ENCODE data around the gene RFNG. TPM values are rescaled to one million over a fixed set of nuclear protein-coding genes. Genes with fewer than 3 reads are reported as not detected.

Gene RFNG
- total and polyA plus RNA-seq, 2 of the 13 experiments (the other 11 are each of a cell fraction or from before 2014, with no cell fraction given) = 61.4 to 64.0 TPM

DNA sequence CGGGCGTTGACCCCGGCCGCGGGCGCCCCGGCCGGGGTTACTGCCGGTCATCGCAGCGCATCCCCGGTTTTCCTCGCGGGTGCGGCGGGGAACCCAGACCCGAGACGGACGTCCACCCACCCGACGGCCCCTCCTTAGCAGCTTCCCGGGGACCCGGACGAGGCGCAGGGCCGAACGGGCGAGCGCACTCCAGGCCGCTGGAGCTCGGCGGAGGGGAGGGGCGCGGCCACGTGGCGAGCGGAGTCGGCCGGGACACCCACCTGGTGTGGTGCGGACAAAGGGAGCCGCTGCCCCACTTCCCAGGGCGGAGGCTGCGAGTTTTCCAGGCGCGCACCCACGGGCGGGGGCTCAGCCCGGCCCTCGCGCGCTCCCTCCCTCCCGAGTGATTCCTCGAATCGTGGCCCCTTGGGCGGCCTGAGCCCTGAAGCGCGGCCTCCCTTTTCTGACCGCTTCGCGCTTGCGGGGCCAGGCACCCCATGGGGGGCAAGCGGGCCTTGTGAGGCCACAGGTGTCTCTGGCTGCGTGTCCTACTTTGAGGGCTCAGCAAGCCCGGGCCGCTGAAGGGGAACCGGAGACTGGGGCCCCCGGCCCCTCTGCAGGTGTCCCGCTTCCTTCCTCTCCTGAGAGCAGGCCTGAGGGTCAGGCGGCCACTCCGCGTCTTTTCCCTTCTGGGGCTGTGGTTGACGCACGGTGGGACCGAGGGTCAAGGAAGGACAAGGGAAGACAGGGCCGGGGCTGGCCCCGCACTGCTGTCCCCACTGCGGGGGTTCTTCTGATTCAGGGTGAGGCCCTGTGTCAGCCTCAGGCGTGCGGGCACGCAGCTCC is 47.5 kb upstream of the RFNG start (continued):
- TF ChIP-seq, protein P1, sequence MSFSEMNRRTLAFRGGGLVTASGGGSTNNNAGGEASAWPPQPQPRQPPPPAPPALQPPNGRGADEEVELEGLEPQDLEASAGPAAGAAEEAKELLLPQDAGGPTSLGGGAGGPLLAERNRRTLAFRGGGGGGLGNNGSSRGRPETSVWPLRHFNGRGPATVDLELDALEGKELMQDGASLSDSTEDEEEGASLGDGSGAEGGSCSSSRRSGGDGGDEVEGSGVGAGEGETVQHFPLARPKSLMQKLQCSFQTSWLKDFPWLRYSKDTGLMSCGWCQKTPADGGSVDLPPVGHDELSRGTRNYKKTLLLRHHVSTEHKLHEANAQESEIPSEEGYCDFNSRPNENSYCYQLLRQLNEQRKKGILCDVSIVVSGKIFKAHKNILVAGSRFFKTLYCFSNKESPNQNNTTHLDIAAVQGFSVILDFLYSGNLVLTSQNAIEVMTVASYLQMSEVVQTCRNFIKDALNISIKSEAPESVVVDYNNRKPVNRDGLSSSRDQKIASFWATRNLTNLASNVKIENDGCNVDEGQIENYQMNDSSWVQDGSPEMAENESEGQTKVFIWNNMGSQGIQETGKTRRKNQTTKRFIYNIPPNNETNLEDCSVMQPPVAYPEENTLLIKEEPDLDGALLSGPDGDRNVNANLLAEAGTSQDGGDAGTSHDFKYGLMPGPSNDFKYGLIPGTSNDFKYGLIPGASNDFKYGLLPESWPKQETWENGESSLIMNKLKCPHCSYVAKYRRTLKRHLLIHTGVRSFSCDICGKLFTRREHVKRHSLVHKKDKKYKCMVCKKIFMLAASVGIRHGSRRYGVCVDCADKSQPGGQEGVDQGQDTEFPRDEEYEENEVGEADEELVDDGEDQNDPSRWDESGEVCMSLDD (CRISPR knock-in tag; IDR thresholded peaks at IDR 0.05; ENCODE audit: borderline replicate concordance) = peak; percentile 23; the same call in 1 of the 2 replicates
- TF ChIP-seq ZSCAN12 (CRISPR knock-in tag; IDR thresholded peaks at IDR 0.05) (no peak; the same call in 1 of the 2 replicates), MAFK (conservative IDR thresholded peaks at IDR 0.05 in 1 of 2, IDR thresholded peaks at IDR 0.05 in 1 of 2; ENCODE audit: low read length in 2 of 2) (no peak), ZNF629 (CRISPR knock-in tag; conservative IDR thresholded peaks at IDR 0.05) (no peak), ZNF513 (CRISPR knock-in tag; conservative IDR thresholded peaks at IDR 0.05) (no peak), IRF9 (CRISPR knock-in tag; IDR thresholded peaks at IDR 0.05; ENCODE audit: borderline replicate concordance) (peak; percentile 49), ZNF563 (CRISPR knock-in tag; IDR thresholded peaks at IDR 0.05) (no peak), ZNF274 (CRISPR knock-in tag; IDR thresholded peaks at IDR 0.05) (peak; percentile 79), HOXA5 (CRISPR knock-in tag; IDR thresholded peaks at IDR 0.05) (no peak), XRCC5 (optimal IDR thresholded peaks at IDR 0.05; ENCODE audit: low read length) (no peak), MXD3 (CRISPR knock-in tag; IDR thresholded peaks at IDR 0.05) (peak; percentile 54; the same call in 1 of the 2 replicates)
- TF ChIP-seq, protein P2, sequence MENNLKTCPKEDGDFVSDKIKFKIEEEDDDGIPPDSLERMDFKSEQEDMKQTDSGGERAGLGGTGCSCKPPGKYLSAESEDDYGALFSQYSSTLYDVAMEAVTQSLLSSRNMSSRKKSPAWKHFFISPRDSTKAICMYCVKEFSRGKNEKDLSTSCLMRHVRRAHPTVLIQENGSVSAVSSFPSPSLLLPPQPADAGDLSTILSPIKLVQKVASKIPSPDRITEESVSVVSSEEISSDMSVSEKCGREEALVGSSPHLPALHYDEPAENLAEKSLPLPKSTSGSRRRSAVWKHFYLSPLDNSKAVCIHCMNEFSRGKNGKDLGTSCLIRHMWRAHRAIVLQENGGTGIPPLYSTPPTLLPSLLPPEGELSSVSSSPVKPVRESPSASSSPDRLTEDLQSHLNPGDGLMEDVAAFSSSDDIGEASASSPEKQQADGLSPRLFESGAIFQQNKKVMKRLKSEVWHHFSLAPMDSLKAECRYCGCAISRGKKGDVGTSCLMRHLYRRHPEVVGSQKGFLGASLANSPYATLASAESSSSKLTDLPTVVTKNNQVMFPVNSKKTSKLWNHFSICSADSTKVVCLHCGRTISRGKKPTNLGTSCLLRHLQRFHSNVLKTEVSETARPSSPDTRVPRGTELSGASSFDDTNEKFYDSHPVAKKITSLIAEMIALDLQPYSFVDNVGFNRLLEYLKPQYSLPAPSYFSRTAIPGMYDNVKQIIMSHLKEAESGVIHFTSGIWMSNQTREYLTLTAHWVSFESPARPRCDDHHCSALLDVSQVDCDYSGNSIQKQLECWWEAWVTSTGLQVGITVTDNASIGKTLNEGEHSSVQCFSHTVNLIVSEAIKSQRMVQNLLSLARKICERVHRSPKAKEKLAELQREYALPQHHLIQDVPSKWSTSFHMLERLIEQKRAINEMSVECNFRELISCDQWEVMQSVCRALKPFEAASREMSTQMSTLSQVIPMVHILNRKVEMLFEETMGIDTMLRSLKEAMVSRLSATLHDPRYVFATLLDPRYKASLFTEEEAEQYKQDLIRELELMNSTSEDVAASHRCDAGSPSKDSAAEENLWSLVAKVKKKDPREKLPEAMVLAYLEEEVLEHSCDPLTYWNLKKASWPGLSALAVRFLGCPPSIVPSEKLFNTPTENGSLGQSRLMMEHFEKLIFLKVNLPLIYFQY (CRISPR knock-in tag; IDR thresholded peaks at IDR 0.05; ENCODE audit: borderline replicate concordance) = no peak
- TF ChIP-seq, protein P3, sequence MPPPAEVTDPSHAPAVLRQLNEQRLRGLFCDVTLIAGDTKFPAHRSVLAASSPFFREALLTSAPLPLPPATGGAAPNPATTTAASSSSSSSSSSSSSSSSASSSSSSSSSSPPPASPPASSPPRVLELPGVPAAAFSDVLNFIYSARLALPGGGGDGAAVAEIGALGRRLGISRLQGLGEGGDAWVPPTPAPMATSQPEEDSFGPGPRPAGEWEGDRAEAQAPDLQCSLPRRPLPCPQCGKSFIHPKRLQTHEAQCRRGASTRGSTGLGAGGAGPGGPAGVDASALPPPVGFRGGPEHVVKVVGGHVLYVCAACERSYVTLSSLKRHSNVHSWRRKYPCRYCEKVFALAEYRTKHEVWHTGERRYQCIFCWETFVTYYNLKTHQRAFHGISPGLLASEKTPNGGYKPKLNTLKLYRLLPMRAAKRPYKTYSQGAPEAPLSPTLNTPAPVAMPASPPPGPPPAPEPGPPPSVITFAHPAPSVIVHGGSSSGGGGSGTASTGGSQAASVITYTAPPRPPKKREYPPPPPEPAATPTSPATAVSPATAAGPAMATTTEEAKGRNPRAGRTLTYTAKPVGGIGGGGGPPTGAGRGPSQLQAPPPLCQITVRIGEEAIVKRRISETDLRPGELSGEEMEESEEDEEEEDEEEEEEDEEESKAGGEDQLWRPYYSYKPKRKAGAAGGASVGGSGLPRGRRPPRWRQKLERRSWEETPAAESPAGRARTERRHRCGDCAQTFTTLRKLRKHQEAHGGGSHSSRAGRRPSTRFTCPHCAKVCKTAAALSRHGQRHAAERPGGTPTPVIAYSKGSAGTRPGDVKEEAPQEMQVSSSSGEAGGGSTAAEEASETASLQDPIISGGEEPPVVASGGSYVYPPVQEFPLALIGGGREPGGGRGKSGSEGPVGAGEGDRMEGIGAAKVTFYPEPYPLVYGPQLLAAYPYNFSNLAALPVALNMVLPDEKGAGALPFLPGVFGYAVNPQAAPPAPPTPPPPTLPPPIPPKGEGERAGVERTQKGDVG (CRISPR knock-in tag; IDR thresholded peaks at IDR 0.05; ENCODE audit: borderline replicate concordance) = 0 out of 2 replicates have a peak, but pooled peaks have one; percentile 93
